T-cell (primary cell): ENCODE data around the gene DNAH8. TPM values are rescaled to one million over a fixed set of nuclear protein-coding genes. Genes with fewer than 3 reads are reported as not detected.

Experiments used
- ATAC-seq, 4 experiments: fragments of 200-7000 bp in 3 of 4; fragments of 150-1000 bp in 1 of 4; cut with Tn5 transposase; replicated peaks in 1 of 4; 1 replicate in 3 of 4; 2 replicates in 1 of 4; pipeline ENCODE4 v1.10.0; 2021; ENCODE audit warnings: moderate library complexity in 3 of 4, mild to moderate bottlenecking in 2 of 4, moderate number of reproducible peaks in 1 of 4
- CTCF ChIA-PET, 2 donors: fragments of 300-600 bp; sonication (Branson Sonifier 250); formaldehyde crosslinking; loops; one replicate each; lab custom pipeline; 2022; ENCODE audit warnings: antibody characterized with exemption in 2 of 2; lab: Charles Lee
- POLR2A ChIA-PET, 2 donors: fragments of 300-600 bp; sonication (Branson Sonifier 250); formaldehyde crosslinking; loops; one replicate each; lab custom pipeline; 2022; ENCODE audit warnings: antibody characterized with exemption in 2 of 2; lab: Charles Lee
- DNase-seq, 35 experiments: peaks; one replicate each; pipeline versions ENCODE4 v3.0.0 to v3.0.0-alpha.2; 2013 to 2023
- H3K27ac ChIP-seq: one replicate; pipeline ENCODE4 v1.5.1; 2013; ENCODE audit warnings: low read length
- H3K27me3 ChIP-seq, 2 experiments: replicated peaks in 1 of 2; 1 replicate in 1 of 2; 2 replicates in 1 of 2; pipeline versions ENCODE4 v1.6.1 to v1.7.0; 2013; ENCODE audit warnings: low read length in 1 of 2, mixed read lengths in 1 of 2; ENCODE audit not compliant: control insufficient read depth in 2 of 2, insufficient read depth in 2 of 2; ENCODE audit errors: extremely low read depth in 1 of 2
- H3K36me3 ChIP-seq, 2 donors: 1 replicate in 1 of 2; 2 replicates in 1 of 2; pipeline versions ENCODE4 v1.6.1 to v1.7.0; 2013; ENCODE audit warnings: low read length in 1 of 2; ENCODE audit not compliant: control insufficient read depth in 2 of 2, insufficient read depth in 1 of 2; ENCODE audit errors: extremely low read depth in 1 of 2
- H3K4me1 ChIP-seq, 2 experiments: 1 replicate in 1 of 2; 2 replicates in 1 of 2; pipeline versions ENCODE4 v1.6.1 to v1.7.0; 2013; ENCODE audit warnings: low read length in 2 of 2, mixed read lengths in 1 of 2; ENCODE audit not compliant: insufficient read depth in 2 of 2, control insufficient read depth in 1 of 2; ENCODE audit errors: extremely low read depth in 1 of 2
- H3K4me3 ChIP-seq, 2 donors: 1 replicate in 1 of 2; 2 replicates in 1 of 2; pipeline versions ENCODE4 v1.5.1 to v1.7.0; 2013; ENCODE audit warnings: mild to moderate bottlenecking in 2 of 2, low read length in 1 of 2, moderate library complexity in 1 of 2; ENCODE audit not compliant: control insufficient read depth in 1 of 2; ENCODE audit errors: extremely low read depth in 1 of 2
- H3K9me3 ChIP-seq: 2 replicates; pipeline ENCODE4 v1.7.0; 2013
- H3K27ac Mint-ChIP-seq, 2 donors: one replicate each; pipeline ENCODE4 v1.8.0; 2020 to 2021; ENCODE audit warnings: mild to moderate bottlenecking in 2 of 2, mixed read lengths in 2 of 2
- H3K27me3 Mint-ChIP-seq, 2 donors: one replicate each; pipeline ENCODE4 v1.8.0; 2021 to 2022; ENCODE audit warnings: mixed read lengths in 2 of 2
- H3K36me3 Mint-ChIP-seq: one replicate; pipeline ENCODE4 v1.8.0; 2021; ENCODE audit warnings: mixed read lengths
- H3K4me1 Mint-ChIP-seq, 3 donors: one replicate each; pipeline ENCODE4 v1.8.0; 2020 to 2022; ENCODE audit warnings: mixed read lengths in 3 of 3, mild to moderate bottlenecking in 1 of 3
- H3K4me3 Mint-ChIP-seq, 3 donors: one replicate each; pipeline ENCODE4 v1.8.0; 2020 to 2022; ENCODE audit warnings: mild to moderate bottlenecking in 3 of 3, mixed read lengths in 3 of 3, moderate library complexity in 3 of 3
- H3K9me3 Mint-ChIP-seq, 3 donors: one replicate each; pipeline ENCODE4 v1.8.0; 2020 to 2022; ENCODE audit warnings: mixed read lengths in 3 of 3
- WGBS: methylation state at CpG from one replicate; pipeline ENCODE4 v1.1.5; 2013; ENCODE audit warnings: missing lambda C conversion rate; ENCODE audit not compliant: insufficient coverage; 5-methylcytosine and 5-hydroxymethylcytosine counted together
- total RNA-seq, 35 experiments: library from RNA in 6 of 35; stranded (reverse) in 6 of 35; fragments of 120-200 nt in 1 of 35; gene quantifications; one replicate each; pipeline versions ENCODE4 v1.2.1 to v1.2.4 and lab custom pipeline; 2013 to 2026

Gene DNAH8
- total RNA-seq, 5 donors from 2014 or later (not counting 1 experiment from before 2014, with no cell fraction given): 0.03 to 0.12 (median 0.08) TPM; not detected in 1

GRCh38 chr6:38762848-38763247 lies 47.7 kb downstream of the DNAH8 start:
- Histone ChIP-seq H3K4me3 (no peak overlapping the region), H3K27ac (no peak overlapping the region), H3K27me3 (peaks cover 0 to 6% of the 10 kb centered on the region in 2 experiments), H3K4me1 (no peaks in the 10 kb centered on the region), H3K9me3 (no peaks in the 10 kb centered on the region), H3K36me3 (no peaks in the 10 kb centered on the region)
- peaks cover 20 to 37% of the 10 kb centered on the region in 2 donors for H3K27me3 Mint-ChIP-seq
- H3K9me3 Mint-ChIP-seq: peaks cover 0 to 4% (median 4%) of the 10 kb centered on the region in 3 donors
- ATAC-seq: no peak
- no peak overlapping the region for H3K27ac Mint-ChIP-seq
- H3K4me1 Mint-ChIP-seq: no peaks in the 10 kb centered on the region
- H3K36me3 Mint-ChIP-seq: no peaks in the 10 kb centered on the region
- ChIA-PET CTCF (no interaction called here), POLR2A (no interaction called here)
- no peak overlapping the region for H3K4me3 Mint-ChIP-seq
- no peak for DNase-seq

GRCh38 chr6:38767560-38767959 lies 52.4 kb downstream of the DNAH8 start:
- no peaks in the 10 kb centered on the region for H3K4me1 Mint-ChIP-seq
- CTCF ChIA-PET: no interaction called here
- peaks cover 8 to 33% of the 10 kb centered on the region in 2 donors for H3K27me3 Mint-ChIP-seq

GRCh38 chr6:38773338-38773737 lies 58.2 kb downstream of the DNAH8 start:
- no peak overlapping the region for H3K4me3 Mint-ChIP-seq
- H3K27me3 Mint-ChIP-seq: peaks cover 13 to 25% of the 10 kb centered on the region in 2 donors
- no peak overlapping the region for H3K27ac ChIP-seq
- H3K36me3 Mint-ChIP-seq: no peaks in the 10 kb centered on the region
- POLR2A ChIA-PET: no interaction called here
- H3K27me3 ChIP-seq: peaks cover 0 to 8% of the 10 kb centered on the region in 2 experiments
- no peaks in the 10 kb centered on the region for H3K9me3 ChIP-seq
- WGBS: no CpG with 5 or more reads among the region's 3 CpGs
- peak in 1 of 35 experiments; percentile 16 for DNase-seq
- H3K36me3 ChIP-seq: no peaks in the 10 kb centered on the region
- CTCF ChIA-PET: interaction anchor here in 1 of 2 donors (0.6 kb wide), 1 partner anchor 14 kb away, joined by 3 read pairs; no protein-coding TSS in a partner anchor
- H3K4me3 ChIP-seq: no peak overlapping the region
- no peak for ATAC-seq
- peaks cover 0 to 5% (median 3%) of the 10 kb centered on the region in 3 donors for H3K9me3 Mint-ChIP-seq
- no peak overlapping the region for H3K27ac Mint-ChIP-seq
- H3K4me1 ChIP-seq: no peaks in the 10 kb centered on the region
- no peaks in the 10 kb centered on the region for H3K4me1 Mint-ChIP-seq

More at GRCh38 chr6:38767560-38767959, 52.4 kb downstream of the DNAH8 start:
- DNase-seq: no peak
- no peaks in the 10 kb centered on the region for H3K9me3 ChIP-seq
- H3K27me3 ChIP-seq: peaks cover 0 to 6% of the 10 kb centered on the region in 2 experiments
- POLR2A ChIA-PET: no interaction called here
- no peak overlapping the region for H3K27ac ChIP-seq
- H3K4me3 Mint-ChIP-seq: no peak overlapping the region
- no peak overlapping the region for H3K4me3 ChIP-seq
- no CpG with 5 or more reads among the region's 2 CpGs for WGBS
- no peak for ATAC-seq
- no peaks in the 10 kb centered on the region for H3K36me3 ChIP-seq
- H3K36me3 Mint-ChIP-seq: no peaks in the 10 kb centered on the region
- no peaks in the 10 kb centered on the region for H3K4me1 ChIP-seq
- no peak overlapping the region for H3K27ac Mint-ChIP-seq
- H3K9me3 Mint-ChIP-seq: peaks cover 0 to 11% (median 3%) of the 10 kb centered on the region in 3 donors

- Mint-ChIP-seq H3K4me1 (no peaks in the 10 kb centered on the region), H3K9me3 (no peaks in the 10 kb centered on the region), H3K4me3 (no peak overlapping the region), H3K27me3 (peaks cover 16 to 30% of the 10 kb centered on the region in 2 donors), H3K27ac (no peak overlapping the region), H3K36me3 (no peaks in the 10 kb centered on the region)
- peaks cover 2 to 8% of the 10 kb centered on the region in 2 experiments for H3K27me3 ChIP-seq
- H3K4me1 ChIP-seq: no peaks in the 10 kb centered on the region
- H3K4me3 ChIP-seq: no peak overlapping the region
- H3K27ac ChIP-seq: no peak overlapping the region
- ChIA-PET CTCF (no interaction called here), POLR2A (interaction anchor here in 1 of 2 donors (0.8 kb wide), 1 partner anchor 249 kb away, joined by 3 read pairs; no protein-coding TSS in a partner anchor)
- DNase-seq (no peak), ATAC-seq (no peak)
- H3K9me3 ChIP-seq: no peaks in the 10 kb centered on the region
- WGBS: 92% methylated on average over 1 of the region's 5 CpGs
- no peaks in the 10 kb centered on the region for H3K36me3 ChIP-seq
These were observed 60.0 kb downstream of the DNAH8 start for GRCh38 chr6:38774929-38775707.

GRCh38 chr6:38775870-38776269 lies 60.8 kb downstream of the DNAH8 start:
- Histone ChIP-seq H3K27me3 (peaks cover 2 to 8% of the 10 kb centered on the region in 2 experiments), H3K36me3 (no peaks in the 10 kb centered on the region), H3K9me3 (no peaks in the 10 kb centered on the region), H3K4me1 (no peaks in the 10 kb centered on the region), H3K4me3 (no peak overlapping the region), H3K27ac (no peak overlapping the region)
- CTCF ChIA-PET: no interaction called here
- Mint-ChIP-seq H3K27ac (no peak overlapping the region), H3K27me3 (peaks cover 18 to 34% of the 10 kb centered on the region in 2 donors), H3K4me1 (no peaks in the 10 kb centered on the region), H3K9me3 (no peaks in the 10 kb centered on the region), H3K36me3 (no peaks in the 10 kb centered on the region), H3K4me3 (no peak overlapping the region)
- ATAC-seq (no peak), DNase-seq (no peak)
- WGBS: no CpG with 5 or more reads among the region's 1 CpG
- POLR2A ChIA-PET: interaction anchor here in 1 of 2 donors (0.8 kb wide), 1 partner anchor 248 kb away, joined by 3 read pairs; no protein-coding TSS in a partner anchor

GRCh38 chr6:38776515-38776914 lies 61.4 kb downstream of the DNAH8 start:
- H3K36me3 Mint-ChIP-seq: no peaks in the 10 kb centered on the region
- Histone ChIP-seq H3K4me1 (no peaks in the 10 kb centered on the region), H3K9me3 (no peaks in the 10 kb centered on the region), H3K27me3 (peaks cover 2 to 8% of the 10 kb centered on the region in 2 experiments), H3K27ac (no peak overlapping the region), H3K36me3 (no peaks in the 10 kb centered on the region), H3K4me3 (no peak overlapping the region)
- WGBS: no CpG with 5 or more reads among the region's 1 CpG
- H3K4me1 Mint-ChIP-seq: no peaks in the 10 kb centered on the region
- no peak overlapping the region for H3K27ac Mint-ChIP-seq
- H3K27me3 Mint-ChIP-seq: peaks cover 21 to 34% of the 10 kb centered on the region in 2 donors
- no peak overlapping the region for H3K4me3 Mint-ChIP-seq
- ChIA-PET CTCF (no interaction called here), POLR2A (no interaction called here)
- DNase-seq (no peak), ATAC-seq (no peak)
- H3K9me3 Mint-ChIP-seq: no peaks in the 10 kb centered on the region
